ENCODE results near the gene RASSF6.
"Not testable (repeated sequence)": the region's sequence is repeated elsewhere in the genome, so short reads cannot be mapped to it uniquely, and the experiment has no call there.

The RASSF6 gene

GRCh38 chr4:73609706-73610105 lies 10.5 kb downstream of the RASSF6 start:
- DNase-seq, result no peak

- no peak for DNase-seq
Measured at GRCh38 chr4:73608689-73609594, 11.3 kb downstream of the RASSF6 start.

GRCh38 chr4:73607375-73608033 lies 12.7 kb downstream of the RASSF6 start:
- DNase-seq, result no peak

GRCh38 chr4:73606465-73606974 lies 13.7 kb downstream of the RASSF6 start:
- DNase-seq, result peak; percentile 14

GRCh38 chr4:73603854-73604584 lies 16.2 kb downstream of the RASSF6 start:
- no peak for DNase-seq

- DNase-seq, result no peak
Measured at GRCh38 chr4:73603271-73603710, 16.9 kb downstream of the RASSF6 start.

GRCh38 chr4:73600954-73601353 lies 19.3 kb downstream of the RASSF6 start:
- no peak for DNase-seq

- DNase-seq, result no peak
Measured at GRCh38 chr4:73599182-73599581, 21.1 kb downstream of the RASSF6 start.

GRCh38 chr4:73597594-73597993 lies 22.6 kb downstream of the RASSF6 start:
- no peak for DNase-seq

GRCh38 chr4:73597183-73597582 lies 23.1 kb downstream of the RASSF6 start:
- DNase-seq, result not testable (repeated sequence)

- DNase-seq, result no peak
Measured at GRCh38 chr4:73596001-73596400, 24.2 kb downstream of the RASSF6 start.

- DNase-seq, result no peak
Measured at GRCh38 chr4:73593631-73594241, 26.5 kb downstream of the RASSF6 start.

- DNase-seq, result peak; percentile 58
Measured at GRCh38 chr4:73589887-73590801, 30.1 kb downstream of the RASSF6 start.

- peak; percentile 32 for DNase-seq
Measured at GRCh38 chr4:73589261-73589847, 30.9 kb downstream of the RASSF6 start.

- DNase-seq, result no peak
Measured at GRCh38 chr4:73588613-73589012, 31.6 kb downstream of the RASSF6 start.

- no peak for DNase-seq
Measured at GRCh38 chr4:73586666-73587065, 33.6 kb downstream of the RASSF6 start.

GRCh38 chr4:73586040-73586439 lies 34.2 kb downstream of the RASSF6 start:
- DNase-seq, result no peak

- no peak for DNase-seq
Measured at GRCh38 chr4:73585345-73585744, 34.9 kb downstream of the RASSF6 start.

GRCh38 chr4:73583666-73584065 lies 36.6 kb downstream of the RASSF6 start:
- no peak for DNase-seq

GRCh38 chr4:73577371-73577770 lies 42.9 kb downstream of the RASSF6 start:
- DNase-seq, result no peak

- no peak for DNase-seq
Measured at GRCh38 chr4:73576381-73576780, 43.9 kb downstream of the RASSF6 start.

All from NCI-H1048 (cell line).